ENCODE results near the gene WBP2.

The WBP2 gene

DNA sequence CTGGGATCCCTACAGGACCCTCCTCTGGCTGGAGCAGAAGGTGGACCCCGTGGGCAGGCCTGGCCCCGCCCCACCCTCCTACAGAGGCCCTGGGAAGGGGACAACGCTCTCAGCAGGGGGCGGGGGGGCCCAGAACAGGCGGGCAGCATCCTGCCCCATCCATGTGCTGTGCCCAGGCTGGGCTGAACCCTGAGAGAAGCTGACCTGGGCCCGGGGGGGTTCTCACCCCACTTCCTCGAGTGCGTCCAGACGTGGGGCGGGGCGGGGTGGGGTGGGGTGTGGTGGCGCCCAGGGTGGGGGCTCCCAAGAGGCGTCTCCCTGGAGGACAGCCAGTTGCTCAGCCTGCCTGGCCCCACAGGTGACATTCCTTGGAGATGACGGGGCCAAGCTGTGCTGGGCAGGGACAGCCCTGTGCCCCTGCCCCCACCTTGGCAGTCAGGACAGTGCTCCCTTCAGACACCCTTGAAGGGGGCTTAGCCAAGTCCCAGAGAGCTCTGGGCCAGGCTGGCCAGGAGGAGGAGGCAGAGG lies 10.5 kb downstream of the WBP2 start:
- no peak for DNase-seq

DNA sequence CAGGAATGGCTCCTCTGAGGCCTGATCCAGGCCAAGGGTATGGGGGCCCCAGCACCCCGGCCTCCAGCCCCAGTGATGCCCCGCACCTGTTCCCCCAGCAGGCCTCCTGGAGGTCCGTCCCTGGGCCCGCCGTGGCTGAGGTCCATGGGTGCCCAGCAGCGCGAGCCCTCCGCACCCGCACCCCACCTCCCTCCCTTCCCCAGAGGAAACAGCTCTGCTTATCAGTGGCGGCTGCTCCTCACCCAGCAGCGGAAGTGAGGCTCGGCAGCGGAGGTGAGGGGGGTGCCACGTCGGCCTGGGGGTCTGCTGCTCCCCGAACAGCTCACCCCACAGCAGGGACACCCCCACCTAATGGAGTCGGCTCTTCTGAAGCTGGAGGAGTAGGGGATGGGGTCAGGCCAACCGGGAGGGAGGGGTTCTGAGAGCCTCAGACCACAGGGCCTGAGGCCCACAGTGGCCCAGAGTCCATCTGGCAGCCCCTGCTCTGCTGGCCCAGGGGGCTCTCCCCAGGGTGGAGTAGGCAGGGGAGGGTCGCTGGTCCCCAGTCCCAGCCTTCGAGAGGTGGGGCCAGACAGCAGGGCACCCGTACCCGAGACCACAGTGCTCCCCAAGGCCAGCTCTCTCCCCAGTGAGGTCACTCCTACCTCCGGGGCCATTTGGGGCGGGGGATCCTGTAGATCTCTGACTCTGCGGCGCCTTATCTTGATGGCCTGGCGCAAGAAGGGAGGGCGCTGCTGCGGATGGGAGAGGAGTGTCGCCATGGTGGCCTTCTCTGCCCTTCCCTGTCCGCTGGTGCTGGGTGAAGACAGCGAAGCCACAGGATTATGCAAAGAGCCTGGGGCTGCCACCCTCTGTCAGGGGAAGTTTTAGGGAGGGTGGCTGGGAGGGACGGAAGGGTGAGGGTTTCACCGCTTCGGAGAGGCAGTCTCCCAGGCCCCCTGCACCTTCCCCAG lies 11.3 kb downstream of the WBP2 start, which contains the start of gene UNC13D:
UNC13D (minus strand) TSS at position 828 of the 953 bp plus-strand sequence; CDS start at position 761, 67 bp downstream.
- DNase-seq, result no peak

DNA sequence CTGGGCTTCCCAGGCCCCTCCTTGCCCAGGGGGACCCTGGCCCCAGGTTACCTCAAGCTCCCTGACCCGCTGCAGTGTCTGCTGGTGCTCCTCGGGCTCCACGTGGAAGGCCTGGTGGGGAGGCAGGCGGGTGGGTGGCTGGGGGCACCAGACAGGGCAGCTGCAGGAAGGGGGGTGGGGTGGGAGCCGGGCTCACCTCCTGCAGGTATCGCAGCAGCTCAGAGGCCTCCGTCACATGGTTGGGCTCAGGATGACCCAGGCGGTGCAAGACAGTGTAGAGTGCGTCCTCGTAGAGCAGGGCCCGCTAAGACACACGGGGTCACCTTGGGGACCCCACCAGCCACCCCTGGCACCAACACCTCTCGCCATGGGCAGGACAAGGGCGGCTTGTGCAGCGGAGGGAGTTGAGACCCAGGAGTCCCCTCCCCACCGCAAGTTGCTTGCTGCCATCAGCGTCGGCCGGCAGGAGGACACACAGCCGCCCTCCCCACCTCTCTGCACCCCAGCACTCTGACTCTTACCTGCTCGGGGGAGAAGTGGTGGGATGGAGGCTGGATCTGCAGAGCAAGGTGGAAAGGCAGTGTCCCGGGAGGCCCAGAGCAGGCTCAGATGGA lies 12.1 kb downstream of the WBP2 start:
- no peak for DNase-seq

DNA sequence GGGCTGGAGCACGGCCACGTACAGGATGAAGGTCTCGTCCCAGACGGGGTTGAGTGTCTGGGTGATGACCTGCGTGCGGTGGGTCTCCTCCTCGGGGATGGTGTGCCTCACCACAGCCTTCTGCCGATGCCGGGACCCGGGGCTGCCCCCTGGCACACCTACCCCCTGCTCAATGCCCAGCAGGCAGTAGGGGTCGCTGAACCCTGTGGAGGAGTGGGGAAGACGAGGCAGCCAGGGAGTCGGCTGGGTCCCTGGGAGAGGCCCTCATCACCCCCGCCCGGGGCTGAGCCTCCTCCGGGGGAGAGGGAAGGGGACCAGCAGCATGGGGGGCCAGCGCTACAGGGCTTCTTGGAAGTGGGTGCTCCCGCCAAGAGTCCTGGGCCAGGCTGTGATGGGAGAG lies 12.7 kb downstream of the WBP2 start:
- DNase-seq, result no peak

DNA sequence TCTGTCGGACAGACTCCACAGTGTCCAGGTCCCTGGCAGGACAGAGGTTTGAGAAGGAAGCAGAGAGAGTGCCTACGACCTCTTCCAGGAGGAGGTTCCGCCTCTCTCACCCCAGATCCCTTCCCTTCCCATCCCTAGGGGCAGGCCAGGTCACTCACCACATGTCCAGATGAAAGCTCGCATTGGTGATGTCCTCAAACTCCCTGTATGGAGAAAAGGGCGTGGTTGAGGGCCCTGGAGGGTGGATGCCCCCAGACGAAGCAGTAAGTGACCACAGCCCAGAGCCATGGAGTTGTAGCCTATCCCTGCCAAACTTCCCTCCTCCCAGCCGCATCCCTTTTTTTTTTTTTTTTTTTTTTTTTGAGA lies 14.4 kb downstream of the WBP2 start:
- DNase-seq, result no peak

DNA sequence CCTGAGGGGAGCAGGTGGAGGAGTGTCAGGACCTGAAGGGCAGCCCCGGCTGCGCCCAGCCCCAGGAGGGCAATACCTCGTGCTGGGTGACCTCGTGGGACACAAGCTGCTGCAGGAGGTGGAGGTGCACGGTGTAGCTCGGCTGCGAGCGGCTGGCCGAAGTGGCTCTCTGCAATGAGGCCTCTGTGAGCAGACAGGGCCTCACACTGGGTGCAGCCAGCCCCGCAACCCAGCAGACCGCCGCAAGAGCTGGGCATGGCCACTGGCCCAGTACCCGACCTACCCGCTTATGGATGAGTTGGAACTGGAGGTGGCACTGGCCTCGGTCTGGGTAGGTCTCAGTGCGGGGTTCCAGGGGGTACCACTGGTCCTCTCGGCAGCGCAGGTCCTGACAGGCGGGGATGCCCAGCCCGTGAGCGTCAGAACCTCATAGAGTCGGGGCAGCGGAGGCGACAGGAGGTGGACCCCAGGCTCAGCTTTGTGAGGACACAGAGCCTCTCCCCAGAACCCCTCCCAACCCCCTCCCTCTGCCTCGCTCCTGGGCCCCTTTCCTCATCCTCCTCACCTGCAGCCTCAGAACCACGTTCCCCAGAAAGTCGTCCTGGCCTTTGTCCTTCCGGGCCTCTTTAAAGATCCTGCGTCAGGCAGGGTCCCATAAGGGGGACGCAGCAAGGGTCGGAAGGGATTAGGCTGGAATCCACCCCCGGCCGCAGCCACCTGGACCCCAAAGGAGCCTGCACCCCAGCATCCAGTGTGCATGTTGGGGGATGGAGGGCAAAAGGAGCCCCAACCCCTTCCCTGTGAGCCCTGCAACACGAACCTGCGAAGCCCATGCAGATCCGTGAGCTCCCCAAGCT lies 15.0 kb downstream of the WBP2 start:
- no peak for DNase-seq

DNA sequence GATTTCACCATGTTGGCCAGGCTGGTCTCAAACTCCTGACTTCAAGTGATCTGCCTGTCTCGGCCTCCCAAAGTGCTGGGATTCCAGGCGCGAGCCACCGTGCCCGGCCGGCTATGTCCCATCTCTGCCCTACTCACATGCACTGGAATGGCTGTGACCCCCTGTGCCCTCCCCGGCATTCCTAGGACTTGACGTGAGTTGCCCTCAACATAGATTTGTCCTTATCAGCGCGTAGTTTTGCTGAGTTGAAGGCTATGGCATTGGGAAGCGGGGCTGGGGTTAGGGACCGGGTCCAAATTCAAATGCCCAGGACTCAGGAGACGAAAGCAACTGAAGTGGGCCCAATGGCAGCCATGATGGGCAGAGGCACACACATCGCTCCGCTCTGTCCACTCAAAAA lies 16.7 kb downstream of the WBP2 start:
- no peak for DNase-seq

DNA sequence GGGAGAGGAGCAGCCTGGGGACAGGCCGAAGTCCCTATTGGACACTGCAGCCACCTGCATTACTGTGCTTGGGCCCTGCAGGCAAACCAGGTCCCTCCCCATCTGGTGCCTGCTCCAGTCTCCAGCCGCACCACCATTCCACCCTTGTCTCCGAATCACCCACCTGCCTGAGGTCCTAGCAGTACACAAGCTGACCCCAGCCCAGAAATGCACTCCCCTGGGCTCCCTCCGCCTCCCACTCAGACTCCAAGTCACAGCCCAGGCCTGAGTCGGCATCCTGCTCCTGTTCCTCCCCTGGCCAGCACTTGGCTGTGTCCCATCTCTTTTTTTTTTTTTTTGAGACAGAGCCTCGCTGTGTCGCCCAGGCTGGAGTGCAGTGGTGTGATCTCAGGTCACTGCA lies 17.2 kb downstream of the WBP2 start:
- no peak for DNase-seq

DNA sequence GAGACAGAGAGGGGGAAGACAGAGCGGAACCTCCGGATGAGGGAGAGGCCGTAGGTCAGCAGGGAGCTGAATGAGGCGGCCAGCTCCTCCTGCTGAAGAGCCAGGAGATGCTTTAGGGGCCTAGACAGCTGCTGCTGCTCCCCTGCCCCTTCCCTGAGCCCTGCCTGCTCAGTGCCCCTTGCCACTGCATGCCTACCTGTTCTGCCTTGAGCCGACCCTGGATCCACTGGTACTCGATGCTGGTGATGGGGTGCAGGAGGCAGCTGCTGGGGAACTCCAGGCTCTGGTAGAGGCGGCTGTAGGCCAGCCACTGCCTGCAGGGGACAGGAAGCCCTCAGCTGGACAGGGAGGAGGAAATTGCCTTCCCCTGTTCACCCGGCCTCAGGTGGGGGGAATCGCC lies 18.5 kb downstream of the WBP2 start:
- DNase-seq, result no peak

DNA sequence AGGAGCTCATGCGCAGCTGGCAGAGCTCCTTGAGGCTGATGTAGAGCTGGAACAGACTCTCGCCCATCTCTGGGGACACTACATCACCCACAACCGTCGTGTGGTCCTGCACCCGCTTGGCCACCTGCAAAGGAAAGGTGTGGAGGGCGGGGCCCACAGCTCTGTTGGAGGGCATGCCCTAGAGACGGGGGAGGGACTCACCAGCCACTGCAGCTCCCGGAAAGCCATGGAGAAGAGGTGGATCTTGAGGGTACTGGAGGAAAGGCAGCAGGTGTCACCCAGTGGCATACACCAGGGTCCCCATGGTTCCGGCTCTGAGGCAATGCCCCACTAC lies 19.5 kb downstream of the WBP2 start:
- DNase-seq, result no peak

DNA sequence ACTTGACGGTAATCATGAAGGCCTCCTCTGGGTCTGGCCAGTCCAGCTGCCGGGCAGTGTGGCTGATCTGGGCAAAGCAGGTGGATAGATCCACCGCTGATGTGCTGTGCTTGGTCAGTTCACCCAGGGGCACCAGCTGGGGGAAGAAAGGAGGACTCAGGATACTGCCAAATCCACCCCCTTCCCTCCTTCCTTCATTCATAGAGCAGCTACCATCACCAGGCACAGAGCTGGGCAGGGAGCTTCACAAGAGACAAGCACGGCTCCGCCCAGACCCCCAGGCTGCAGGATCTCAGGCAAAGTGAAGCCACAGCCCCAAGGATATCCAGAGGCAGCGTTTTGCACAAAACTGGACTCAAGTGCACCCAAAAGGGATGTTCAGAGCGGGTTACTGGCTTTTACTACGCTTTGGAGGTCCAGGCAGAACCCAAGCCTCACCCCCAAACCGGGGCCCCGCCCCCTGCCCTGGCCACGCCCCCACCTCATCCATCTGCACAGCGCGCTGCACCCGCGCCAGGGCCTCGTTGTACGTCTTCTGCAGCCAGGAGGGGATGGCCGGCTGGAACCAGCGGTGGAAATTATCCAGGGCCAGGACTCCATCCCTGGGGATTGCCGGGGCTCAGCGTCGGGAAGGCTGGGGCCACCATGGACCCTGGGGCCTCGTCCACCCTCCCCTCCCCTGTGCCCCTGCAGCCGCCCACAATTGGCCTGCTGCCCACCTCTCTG lies 20.0 kb downstream of the WBP2 start:
- DNase-seq, result no peak

DNA sequence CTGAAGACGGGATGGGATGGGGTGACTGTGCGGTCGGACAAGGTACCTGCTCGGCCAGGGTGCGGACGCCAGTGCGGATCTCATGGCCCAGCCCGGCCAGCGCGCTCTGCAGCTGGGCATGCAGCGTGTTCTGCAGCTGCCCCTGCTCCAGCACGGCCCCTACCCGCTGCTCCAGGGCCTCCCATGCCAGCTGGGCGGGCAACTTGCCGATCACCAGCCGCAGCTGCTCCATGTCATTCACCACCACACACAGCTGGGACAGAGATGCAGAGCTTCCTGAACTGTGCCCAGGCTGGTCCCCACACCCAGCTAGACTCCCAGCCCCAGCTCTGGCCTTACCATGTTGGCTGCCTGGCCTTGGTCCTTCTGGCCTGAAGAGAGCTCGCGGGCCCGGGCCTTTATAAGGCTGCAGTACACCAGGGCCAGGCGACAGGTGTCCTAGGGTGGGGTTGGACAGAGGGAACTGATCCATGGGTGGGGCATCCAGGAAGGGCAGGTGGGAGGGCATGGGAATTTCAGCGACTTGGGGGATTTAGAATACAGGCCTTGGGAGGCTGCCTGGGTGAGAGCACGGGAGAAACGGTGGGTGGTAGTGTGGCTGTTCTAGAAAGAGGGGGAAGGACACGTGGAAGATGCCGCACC lies 20.7 kb downstream of the WBP2 start:
- no peak for DNase-seq

DNA sequence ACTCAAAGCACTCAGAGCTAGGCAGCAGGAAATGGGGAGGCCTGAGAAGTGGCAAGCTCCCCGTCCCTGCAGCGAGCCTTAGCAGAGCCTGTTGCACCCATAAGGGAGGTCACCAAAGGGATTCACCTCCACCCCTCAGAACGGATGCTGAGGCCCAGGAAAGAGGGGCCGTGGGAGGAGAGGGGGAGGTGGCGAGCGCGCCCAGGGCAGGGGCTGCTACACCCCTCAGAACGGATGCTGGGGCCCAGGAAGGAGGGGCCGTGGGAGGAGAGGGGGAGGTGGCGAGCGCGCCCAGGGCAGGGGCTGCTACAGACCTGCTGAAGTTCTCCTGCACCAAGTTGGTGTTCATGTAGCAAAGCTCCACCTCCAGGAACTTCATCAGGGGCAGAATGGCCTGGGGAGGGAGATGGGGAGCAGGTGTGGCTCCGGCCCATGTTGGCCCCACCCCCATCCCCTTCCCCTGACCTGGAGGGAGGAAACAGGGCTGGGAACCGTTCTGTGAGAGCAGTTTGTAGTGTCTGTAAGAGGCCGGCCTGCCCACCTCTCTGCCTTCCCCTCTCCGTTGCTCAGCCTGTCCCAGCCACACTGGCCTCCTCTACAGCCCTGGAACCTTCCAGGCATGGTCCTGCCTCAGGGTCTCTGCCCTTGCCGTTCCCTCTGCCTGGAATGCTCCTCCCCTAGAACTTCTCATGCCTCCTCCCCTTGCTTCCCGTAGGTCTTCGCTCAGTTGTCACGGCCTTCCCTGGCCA lies 22.3 kb downstream of the WBP2 start:
- DNase-seq, result no peak

DNA sequence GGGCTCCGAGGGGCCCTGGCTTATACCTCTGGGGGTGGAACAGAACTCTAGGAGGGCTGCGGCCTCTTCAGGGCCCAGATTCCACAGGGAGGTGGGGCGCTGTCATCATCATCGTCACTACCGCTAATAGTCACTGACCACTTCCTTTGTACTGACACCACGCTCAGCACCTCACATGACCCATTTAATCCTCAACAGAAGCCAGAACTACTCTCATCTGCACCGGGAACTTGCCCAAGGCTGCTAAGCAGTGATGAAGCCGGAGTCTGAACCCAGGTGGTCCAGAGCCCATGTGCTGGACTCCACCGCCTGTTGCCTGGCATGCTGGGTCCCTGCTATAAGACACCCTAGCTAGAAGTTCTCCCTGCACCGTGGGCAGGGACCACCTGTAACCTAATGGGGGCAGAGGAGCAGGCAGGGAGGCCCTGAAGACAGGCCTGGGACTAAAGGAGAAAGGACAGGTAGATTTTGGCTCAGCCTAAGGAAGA lies 22.9 kb downstream of the WBP2 start:
- no peak for DNase-seq

DNA sequence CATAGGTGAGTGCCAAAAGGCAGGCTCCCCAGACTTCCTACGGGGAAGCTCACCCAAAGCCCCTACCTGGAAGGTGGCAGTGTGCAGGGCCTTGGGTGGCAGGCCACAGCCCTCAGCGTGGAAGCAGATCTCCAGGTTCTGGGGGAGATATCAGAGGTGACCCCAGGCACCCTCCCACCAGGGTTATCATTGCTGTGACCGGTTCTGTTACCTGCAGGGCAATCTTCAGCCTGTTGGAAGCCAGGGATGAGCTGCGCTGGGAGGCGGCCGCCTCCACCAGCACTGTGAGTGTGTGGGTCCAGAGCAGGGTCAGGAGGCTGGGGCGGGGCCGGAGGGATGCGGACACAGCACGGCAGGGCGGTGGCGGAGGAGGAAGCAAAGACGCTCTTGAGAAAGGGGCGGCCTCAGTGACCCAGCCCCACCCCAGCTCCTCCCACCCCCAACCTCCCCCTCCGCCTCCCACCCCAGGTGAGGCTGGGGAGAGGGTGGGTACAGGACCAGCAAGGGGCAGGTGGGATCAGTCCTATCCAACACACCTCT lies 24.0 kb downstream of the WBP2 start:
- no peak for DNase-seq

DNA sequence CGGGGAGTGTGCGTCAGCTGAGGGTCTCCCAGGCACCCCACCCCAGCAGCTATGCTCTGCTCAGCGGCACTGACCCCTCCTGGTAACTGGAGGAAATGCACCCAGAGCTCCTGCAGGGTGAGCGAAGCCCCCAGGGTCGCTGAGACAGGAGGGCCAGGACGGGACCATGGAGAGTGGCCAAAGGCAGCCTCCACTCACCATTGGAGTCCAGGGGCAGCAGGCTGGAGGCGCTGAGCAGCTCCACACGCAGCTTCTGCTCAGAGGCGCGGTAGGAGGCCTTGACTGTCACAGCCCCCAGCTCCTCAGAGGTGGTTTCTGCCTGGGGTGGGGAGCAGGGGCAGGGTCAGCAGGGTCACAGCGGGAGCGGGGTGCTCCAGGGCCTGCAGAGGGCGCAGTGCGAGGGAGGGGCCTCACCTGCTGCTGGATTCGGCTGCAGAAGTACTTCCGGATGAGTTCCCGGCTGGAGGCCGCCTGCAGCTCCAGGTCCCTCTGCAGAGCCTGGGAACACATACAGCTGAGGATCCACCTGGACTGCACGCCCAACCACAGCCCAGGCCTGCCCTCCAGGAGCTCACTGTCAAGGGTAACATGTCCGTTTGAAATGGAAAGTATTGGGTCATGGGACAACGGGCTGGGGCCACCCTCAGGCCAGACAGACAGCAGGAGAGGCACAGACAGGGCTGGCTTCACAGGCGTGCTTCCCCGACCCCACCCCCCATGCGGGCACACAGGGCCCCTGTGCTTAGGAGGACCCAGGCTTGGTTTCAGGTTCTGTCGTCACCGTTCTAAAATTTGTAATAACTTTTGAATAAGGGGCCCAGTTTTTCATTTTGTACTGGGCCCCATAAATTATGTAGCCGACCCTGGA lies 24.7 kb downstream of the WBP2 start:
- peak in 1 of 2 experiments; percentile 14 for DNase-seq

DNA sequence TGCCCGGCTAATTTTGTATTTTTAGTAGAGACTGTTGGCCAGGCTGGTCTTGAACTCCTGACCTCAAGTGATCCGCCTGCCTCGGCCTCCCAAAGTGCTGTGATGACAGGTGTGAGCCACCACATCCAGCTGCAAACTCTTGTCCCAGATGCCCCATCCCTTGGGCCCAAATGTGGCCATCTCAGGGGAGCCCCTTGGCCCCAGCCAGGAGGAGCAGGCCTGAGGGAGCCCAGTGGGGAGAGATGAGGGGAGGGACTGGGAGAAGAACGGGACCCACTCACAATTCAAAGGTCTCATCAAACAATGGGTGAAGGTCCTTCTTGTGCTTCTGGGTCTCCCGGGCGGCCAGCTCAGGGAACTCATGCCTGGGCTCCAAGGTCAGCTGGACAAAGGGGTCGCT lies 25.4 kb downstream of the WBP2 start:
- DNase-seq, result no peak

DNA sequence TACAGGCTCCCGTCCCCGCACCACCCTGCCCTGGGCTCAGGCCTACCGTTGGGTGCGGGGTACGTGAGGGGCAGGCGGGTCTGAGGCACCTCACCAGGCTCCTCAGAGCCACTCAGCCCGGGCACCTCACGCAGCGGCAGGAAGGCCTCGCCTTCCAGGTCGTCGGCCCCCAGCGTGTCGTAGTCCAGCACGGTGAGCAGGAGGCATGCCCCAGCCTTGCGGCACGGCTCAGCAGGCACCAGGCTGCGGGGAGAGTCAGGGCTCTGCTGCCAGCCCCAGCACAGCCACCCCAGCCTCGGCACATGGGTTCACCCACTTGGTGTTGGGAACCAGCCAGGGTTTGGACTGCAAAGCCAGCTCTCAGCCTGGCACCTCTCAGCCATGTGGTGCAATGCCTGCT lies 26.4 kb downstream of the WBP2 start:
- DNase-seq, result peak in 1 of 2 experiments; percentile 24

DNA sequence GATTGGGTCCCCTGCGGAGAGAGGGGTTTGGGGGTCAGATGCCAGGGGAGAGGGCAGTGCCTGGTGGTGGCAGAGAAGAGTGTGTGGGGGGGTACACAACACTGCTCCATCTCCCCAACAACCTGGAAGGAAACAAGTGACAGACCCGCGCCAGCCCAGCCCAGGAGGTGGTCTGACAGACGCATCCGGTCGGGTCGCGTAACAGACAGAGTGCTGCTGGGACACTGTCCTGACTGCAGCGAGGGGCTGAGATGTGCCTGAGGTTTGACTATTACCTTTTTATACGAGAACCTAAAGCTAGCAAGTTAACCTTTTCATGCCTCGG lies 27.1 kb downstream of the WBP2 start:
- DNase-seq, result no peak
